ENCODE data around the gene SMLR1. TPM values are rescaled to one million over a fixed set of nuclear protein-coding genes. Genes with fewer than 3 reads are reported as not detected.
"Not testable (repeated sequence)": the region's sequence is repeated elsewhere in the genome, so short reads cannot be mapped to it uniquely, and the experiment has no call there.

The SMLR1 gene
- total RNA-seq (2014; rRNA removed; shearing (Covaris generic)), result not detected in 2 replicates

GRCh38 chr6:130827247-130828149 lies at the start of gene SMLR1:
SMLR1 (plus strand) TSS chr6:130827406; CDS start chr6:130827414, 8 bp downstream.
- DNase-seq (ENCODE audit: low read depth), result no peak

- peak; percentile 81 for DNase-seq (ENCODE audit: low read depth)
Measured at GRCh38 chr6:130778946-130779657, 48.1 kb upstream of the SMLR1 start.

GRCh38 chr6:130779658-130780033 lies 47.6 kb upstream of the SMLR1 start:
- DNase-seq (ENCODE audit: low read depth), result peak; percentile 16

- DNase-seq (ENCODE audit: low read depth), result peak; percentile 37
Measured at GRCh38 chr6:130780122-130780521, 47.1 kb upstream of the SMLR1 start.

GRCh38 chr6:130781557-130781956 lies 45.6 kb upstream of the SMLR1 start:
- no peak for DNase-seq (ENCODE audit: low read depth)

- peak; percentile 17 for DNase-seq (ENCODE audit: low read depth)
Measured at GRCh38 chr6:130783416-130784107, 43.6 kb upstream of the SMLR1 start.

GRCh38 chr6:130787726-130788500 lies 39.3 kb upstream of the SMLR1 start:
- DNase-seq (ENCODE audit: low read depth), result no peak

GRCh38 chr6:130788954-130789353 lies 38.3 kb upstream of the SMLR1 start:
- no peak for DNase-seq (ENCODE audit: low read depth)

GRCh38 chr6:130794010-130794697 lies 33.1 kb upstream of the SMLR1 start:
- no peak for DNase-seq (ENCODE audit: low read depth)

- no peak for DNase-seq (ENCODE audit: low read depth)
Measured at GRCh38 chr6:130794738-130795137, 32.5 kb upstream of the SMLR1 start.

- DNase-seq (ENCODE audit: low read depth), result peak; percentile 91
Measured at GRCh38 chr6:130796313-130796905, 30.8 kb upstream of the SMLR1 start.

- no peak for DNase-seq (ENCODE audit: low read depth)
Measured at GRCh38 chr6:130797061-130797460, 30.1 kb upstream of the SMLR1 start.

GRCh38 chr6:130801368-130801767 lies 25.8 kb upstream of the SMLR1 start:
- not testable (repeated sequence) for DNase-seq (ENCODE audit: low read depth)

GRCh38 chr6:130810307-130811030 lies 16.7 kb upstream of the SMLR1 start:
- DNase-seq (ENCODE audit: low read depth), result peak; percentile 56

- DNase-seq (ENCODE audit: low read depth), result peak; percentile 28
Measured at GRCh38 chr6:130811932-130812331, 15.3 kb upstream of the SMLR1 start.

- DNase-seq (ENCODE audit: low read depth), result no peak
Measured at GRCh38 chr6:130814506-130814905, 12.7 kb upstream of the SMLR1 start.

- DNase-seq (ENCODE audit: low read depth), result no peak
Measured at GRCh38 chr6:130815200-130816071, 11.8 kb upstream of the SMLR1 start.

- no peak for DNase-seq (ENCODE audit: low read depth)
Measured at GRCh38 chr6:130822736-130823135, 4.5 kb upstream of the SMLR1 start.
